ENCODE results near the gene OTUB2. TPM values are rescaled to one million over a fixed set of nuclear protein-coding genes. Genes with fewer than 3 reads are reported as not detected.
A peak's percentile ranks its signal among the peaks of the same experiment; 100 is the strongest.

OTUB2 gene
- total RNA-seq, 3 donors from 2014 or later, result 1.3 to 3.5 (median 1.4) TPM

DNA sequence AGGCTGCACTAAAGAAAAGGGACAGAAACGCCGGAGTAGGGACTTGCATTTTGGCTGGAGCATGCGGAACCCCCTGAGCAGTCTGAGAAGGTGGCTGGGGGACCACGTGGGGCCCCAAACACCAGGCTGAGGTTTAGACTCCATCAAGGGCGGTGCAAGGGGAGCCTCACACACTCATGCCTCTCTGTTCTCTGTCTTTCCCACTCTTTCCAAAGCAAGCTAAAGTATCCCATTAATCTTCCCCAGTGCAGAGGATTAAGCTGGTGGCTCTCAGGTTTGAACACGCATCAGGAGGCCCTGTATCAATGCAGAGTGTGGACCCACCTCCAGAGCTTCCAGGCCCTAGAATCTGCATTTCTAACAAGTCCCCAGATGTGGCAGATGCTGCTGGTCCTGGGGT, 15.5 kb upstream of the OTUB2 start:
- TF ChIP-seq, protein P1, sequence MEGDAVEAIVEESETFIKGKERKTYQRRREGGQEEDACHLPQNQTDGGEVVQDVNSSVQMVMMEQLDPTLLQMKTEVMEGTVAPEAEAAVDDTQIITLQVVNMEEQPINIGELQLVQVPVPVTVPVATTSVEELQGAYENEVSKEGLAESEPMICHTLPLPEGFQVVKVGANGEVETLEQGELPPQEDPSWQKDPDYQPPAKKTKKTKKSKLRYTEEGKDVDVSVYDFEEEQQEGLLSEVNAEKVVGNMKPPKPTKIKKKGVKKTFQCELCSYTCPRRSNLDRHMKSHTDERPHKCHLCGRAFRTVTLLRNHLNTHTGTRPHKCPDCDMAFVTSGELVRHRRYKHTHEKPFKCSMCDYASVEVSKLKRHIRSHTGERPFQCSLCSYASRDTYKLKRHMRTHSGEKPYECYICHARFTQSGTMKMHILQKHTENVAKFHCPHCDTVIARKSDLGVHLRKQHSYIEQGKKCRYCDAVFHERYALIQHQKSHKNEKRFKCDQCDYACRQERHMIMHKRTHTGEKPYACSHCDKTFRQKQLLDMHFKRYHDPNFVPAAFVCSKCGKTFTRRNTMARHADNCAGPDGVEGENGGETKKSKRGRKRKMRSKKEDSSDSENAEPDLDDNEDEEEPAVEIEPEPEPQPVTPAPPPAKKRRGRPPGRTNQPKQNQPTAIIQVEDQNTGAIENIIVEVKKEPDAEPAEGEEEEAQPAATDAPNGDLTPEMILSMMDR (IDR thresholded peaks at IDR 0.05), result no peak
- DNase-seq, result no peak
- no peak overlapping the region for H3K4me3 ChIP-seq
- no peaks in the 10 kb centered on the region for H3K9me3 ChIP-seq
- peaks cover 2% of the 10 kb centered on the region for H3K4me1 ChIP-seq (ENCODE audit: low read depth)
- ATAC-seq, result no peak
- intact Hi-C loops (cut with DNase I, micrococcal nuclease), result no loop called here
- no peaks in the 10 kb centered on the region for H3K36me3 ChIP-seq (ENCODE audit: low read depth)

DNA sequence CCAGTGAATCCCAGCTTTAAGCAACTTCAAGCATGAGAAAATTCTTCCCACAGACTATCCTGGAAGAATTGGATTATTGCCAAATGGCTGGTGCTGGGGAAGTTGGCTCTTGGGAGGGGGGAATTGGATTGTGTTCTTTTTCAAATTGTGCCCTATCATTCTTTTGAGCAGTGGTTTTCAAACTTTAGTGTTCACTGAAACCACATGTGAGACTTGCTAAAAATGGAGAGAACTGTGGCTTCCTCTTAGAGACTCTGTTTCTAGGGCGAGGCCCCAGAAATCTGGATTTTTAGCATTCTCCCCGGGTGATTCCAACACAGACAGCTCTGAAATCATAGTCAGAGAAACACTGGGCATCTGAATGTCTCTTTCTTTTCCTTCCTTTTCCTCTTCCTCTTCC, 14.3 kb upstream of the OTUB2 start:
- H3K36me3 ChIP-seq (ENCODE audit: low read depth), result no peaks in the 10 kb centered on the region
- intact Hi-C loops (cut with DNase I, micrococcal nuclease), result no loop called here
- DNase-seq, result no peak

DNA sequence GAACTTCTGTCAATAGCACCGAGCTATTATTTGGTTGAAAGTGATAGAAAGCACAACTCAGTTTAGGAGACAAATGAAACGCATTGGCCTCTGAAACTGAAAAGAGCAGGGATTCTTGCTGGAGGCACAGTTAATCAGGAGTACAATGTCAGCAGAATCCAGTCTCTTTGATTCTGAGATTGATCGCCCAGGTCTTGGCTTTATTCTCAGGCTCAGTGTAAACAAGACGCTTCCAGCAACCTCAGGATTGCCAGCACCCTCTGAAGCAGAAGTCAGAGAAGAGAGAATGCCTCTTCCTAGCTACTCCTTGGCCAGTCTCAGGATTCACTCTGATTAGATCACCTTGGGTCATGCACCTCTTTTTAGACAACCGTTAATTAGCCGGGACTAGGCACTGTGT, 11.8 kb upstream of the OTUB2 start:
- Histone ChIP-seq H3K9me3 (no peaks in the 10 kb centered on the region), H3K36me3 (ENCODE audit: low read depth) (no peaks in the 10 kb centered on the region), H3K4me3 (no peak overlapping the region), H3K4me1 (ENCODE audit: low read depth) (peaks cover 2% of the 10 kb centered on the region)
- DNase-seq (no peak), ATAC-seq (no peak)
- TF ChIP-seq, protein P1 (IDR thresholded peaks at IDR 0.05), result no peak
- intact Hi-C loops (cut with DNase I, micrococcal nuclease), result no loop called here

More for the DNA sequence above, 14.3 kb upstream of the OTUB2 start:
- peaks cover 2% of the 10 kb centered on the region for H3K4me1 ChIP-seq (ENCODE audit: low read depth)
- H3K4me3 ChIP-seq, result no peak overlapping the region
- H3K9me3 ChIP-seq, result no peaks in the 10 kb centered on the region
- peak; percentile 36 for ATAC-seq
- TF ChIP-seq, protein P1 (IDR thresholded peaks at IDR 0.05), result no peak

DNA sequence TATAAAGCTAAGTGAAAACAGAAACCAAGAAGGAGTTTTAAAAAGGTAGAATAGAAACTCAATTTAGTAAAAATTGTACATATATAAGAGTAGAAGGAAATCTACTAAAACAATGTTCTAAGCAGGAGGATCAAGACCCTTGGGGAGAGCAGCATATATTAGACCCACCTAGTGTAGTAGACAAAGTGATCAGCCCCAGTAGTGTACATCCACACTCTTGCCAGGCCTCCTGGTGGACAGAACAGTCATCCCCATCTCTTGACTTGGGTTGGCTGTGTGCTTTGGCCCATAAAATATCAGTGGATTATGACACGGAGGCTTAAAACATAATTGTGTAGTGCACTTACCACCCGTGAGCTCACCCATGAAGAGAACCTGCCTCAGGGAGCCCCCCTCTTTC, 10.9 kb upstream of the OTUB2 start:
- ATAC-seq, result no peak
- H3K4me3 ChIP-seq, result no peak overlapping the region
- no peaks in the 10 kb centered on the region for H3K9me3 ChIP-seq
- H3K36me3 ChIP-seq (ENCODE audit: low read depth), result no peaks in the 10 kb centered on the region
- DNase-seq, result no peak
- TF ChIP-seq, protein P1 (IDR thresholded peaks at IDR 0.05), result no peak
- intact Hi-C loops (cut with DNase I, micrococcal nuclease), result no loop called here
- H3K4me1 ChIP-seq (ENCODE audit: low read depth), result peaks cover 2% of the 10 kb centered on the region

DNA sequence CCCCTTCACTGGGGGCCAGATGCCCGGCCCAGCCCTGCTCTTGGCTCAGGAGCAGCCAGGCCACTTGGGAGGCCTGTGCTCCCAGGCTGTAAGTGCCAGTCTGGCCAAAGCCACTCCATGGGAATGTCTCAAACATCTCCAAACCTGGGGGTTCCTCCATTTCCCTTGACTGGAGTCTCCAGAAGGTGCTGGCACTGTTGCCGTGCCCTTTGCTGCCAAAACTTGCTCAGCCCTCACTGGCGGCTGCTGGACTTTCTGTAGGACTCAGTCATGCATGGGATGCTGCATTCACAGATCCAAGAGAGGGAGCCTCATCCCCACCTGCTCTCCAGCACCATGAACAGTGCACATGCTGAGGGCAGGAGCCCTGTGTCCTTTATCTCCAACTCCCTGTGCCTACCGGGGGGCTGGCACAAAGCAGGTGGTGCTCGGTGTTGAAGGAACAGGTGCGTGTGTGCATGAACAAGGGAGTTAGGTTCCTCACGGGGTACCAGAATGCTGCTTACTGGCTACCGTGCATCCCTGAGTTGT, 9.6 kb upstream of the OTUB2 start:
- H3K9me3 ChIP-seq, result no peaks in the 10 kb centered on the region
- TF ChIP-seq, protein P1 (IDR thresholded peaks at IDR 0.05), result no peak
- intact Hi-C loops (cut with DNase I, micrococcal nuclease), result no loop called here
- H3K4me1 ChIP-seq (ENCODE audit: low read depth), result peaks cover 2% of the 10 kb centered on the region
- ATAC-seq (no peak), DNase-seq (no peak)
- H3K4me3 ChIP-seq, result no peak overlapping the region
- no peaks in the 10 kb centered on the region for H3K36me3 ChIP-seq (ENCODE audit: low read depth)

DNA sequence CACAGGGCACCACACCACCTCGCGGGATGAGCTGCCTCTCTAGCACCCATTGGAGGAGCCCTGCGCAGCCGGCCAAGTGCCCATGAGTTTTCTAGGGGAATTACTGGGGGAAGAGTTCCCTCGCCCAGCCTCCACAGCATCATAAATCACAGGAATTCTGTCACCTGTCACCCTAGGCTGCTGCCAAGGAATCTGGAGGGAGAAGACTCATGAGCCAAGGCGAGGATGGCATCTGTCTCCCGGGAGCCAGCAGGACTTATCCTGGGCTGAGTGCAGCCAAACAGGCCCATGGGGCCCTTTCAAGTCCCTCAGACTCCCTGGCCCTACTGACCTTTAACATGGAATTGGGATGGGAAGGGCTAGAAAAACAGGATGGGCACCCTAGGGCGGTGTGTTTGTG, 7.8 kb upstream of the OTUB2 start:
- ATAC-seq (no peak), DNase-seq (no peak)
- Histone ChIP-seq H3K36me3 (ENCODE audit: low read depth) (no peaks in the 10 kb centered on the region), H3K4me3 (no peak overlapping the region), H3K9me3 (no peaks in the 10 kb centered on the region), H3K4me1 (ENCODE audit: low read depth) (no peaks in the 10 kb centered on the region)
- TF ChIP-seq, protein P1 (IDR thresholded peaks at IDR 0.05), result no peak
- intact Hi-C loops (cut with DNase I, micrococcal nuclease), result no loop called here
